ENCODE measurements around the gene TGFB3. TPM values are rescaled to one million over a fixed set of nuclear protein-coding genes. Genes with fewer than 3 reads are reported as not detected.

Gene TGFB3
- total RNA-seq, 1 donor from 2014 or later, result 25.4 TPM

DNA sequence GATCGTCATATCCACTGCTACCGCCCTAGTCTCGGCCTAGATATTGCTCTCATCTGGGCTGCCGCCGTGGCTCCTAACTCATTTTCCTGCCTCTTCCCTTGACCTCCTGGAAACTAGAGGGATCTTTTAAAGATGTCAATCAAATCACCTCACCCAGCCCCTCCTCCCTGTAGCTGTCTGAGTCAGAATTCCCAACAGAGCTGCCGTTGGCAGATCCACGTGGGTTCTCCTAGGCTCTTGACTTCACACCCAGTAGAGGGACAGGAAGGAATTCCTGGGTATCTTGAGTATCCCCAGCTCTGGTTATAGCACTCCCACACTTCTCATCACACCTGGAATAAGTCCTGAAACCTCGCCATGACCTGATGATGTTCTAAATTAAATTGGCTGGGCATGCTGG, 11.9 kb downstream of the TGFB3 start:
- intact Hi-C loops (cut with DNase I), result no loop called here
- H3K27ac ChIP-seq, result no peak overlapping the region
- H3K9me3 ChIP-seq, result no peaks in the 10 kb centered on the region
- TF ChIP-seq, protein P1, sequence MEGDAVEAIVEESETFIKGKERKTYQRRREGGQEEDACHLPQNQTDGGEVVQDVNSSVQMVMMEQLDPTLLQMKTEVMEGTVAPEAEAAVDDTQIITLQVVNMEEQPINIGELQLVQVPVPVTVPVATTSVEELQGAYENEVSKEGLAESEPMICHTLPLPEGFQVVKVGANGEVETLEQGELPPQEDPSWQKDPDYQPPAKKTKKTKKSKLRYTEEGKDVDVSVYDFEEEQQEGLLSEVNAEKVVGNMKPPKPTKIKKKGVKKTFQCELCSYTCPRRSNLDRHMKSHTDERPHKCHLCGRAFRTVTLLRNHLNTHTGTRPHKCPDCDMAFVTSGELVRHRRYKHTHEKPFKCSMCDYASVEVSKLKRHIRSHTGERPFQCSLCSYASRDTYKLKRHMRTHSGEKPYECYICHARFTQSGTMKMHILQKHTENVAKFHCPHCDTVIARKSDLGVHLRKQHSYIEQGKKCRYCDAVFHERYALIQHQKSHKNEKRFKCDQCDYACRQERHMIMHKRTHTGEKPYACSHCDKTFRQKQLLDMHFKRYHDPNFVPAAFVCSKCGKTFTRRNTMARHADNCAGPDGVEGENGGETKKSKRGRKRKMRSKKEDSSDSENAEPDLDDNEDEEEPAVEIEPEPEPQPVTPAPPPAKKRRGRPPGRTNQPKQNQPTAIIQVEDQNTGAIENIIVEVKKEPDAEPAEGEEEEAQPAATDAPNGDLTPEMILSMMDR (IDR thresholded peaks at IDR 0.05), result no peak
- no peaks in the 10 kb centered on the region for H3K27me3 ChIP-seq
- no peak for ATAC-seq
- no peak for DNase-seq
- peaks cover 4% of the 10 kb centered on the region for H3K36me3 ChIP-seq
- no peaks in the 10 kb centered on the region for H3K4me1 ChIP-seq
- no peak overlapping the region for H3K4me3 ChIP-seq

DNA sequence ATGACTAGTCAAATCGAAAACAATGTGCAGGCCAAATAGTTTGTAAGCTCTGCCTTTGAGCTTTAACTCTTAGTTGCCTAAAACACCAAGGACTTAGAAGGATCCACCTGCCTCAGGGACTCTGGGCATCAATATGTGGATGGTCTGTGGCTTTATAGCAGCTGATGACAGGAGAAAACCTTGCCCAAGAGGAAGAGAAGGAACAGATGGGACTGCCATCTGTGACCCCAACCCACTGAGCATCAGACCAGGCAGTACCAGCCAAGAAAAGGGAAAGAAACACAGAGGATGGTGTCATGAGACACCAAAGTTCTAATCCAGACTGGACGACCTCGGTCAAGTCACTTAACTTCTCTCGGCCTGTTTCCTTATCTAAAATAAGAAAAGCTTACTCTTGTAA, 12.7 kb downstream of the TGFB3 start:
- peaks cover 4% of the 10 kb centered on the region for H3K36me3 ChIP-seq
- H3K27ac ChIP-seq, result no peak overlapping the region
- H3K9me3 ChIP-seq, result no peaks in the 10 kb centered on the region
- no peak overlapping the region for H3K4me3 ChIP-seq
- ATAC-seq, result no peak
- no peak for DNase-seq
- intact Hi-C loops (cut with DNase I), result no loop called here
- TF ChIP-seq, protein P1 (IDR thresholded peaks at IDR 0.05), result no peak
- no peaks in the 10 kb centered on the region for H3K27me3 ChIP-seq
- H3K4me1 ChIP-seq, result no peaks in the 10 kb centered on the region

DNA sequence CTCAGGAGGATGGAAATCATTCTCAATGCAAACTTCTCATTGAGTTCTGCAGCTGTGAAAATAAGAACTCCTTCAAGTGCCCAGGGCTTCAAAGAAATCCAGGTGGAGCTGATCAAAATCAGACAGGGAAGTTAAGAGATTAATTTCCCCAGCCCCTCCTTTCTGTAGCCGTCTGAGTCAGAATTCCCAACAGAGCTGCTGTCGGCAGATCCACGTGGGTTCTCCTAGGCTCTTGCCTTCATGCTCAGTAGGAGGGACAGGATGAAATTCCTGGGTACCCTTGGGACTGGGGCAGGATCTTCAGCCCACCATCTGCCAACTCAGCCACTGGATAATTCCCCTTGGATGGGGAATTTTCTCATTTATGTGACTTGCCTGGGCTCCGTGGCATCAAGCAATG, 13.3 kb downstream of the TGFB3 start:
- no peaks in the 10 kb centered on the region for H3K27me3 ChIP-seq
- no peaks in the 10 kb centered on the region for H3K4me1 ChIP-seq
- no peak overlapping the region for H3K27ac ChIP-seq
- H3K9me3 ChIP-seq, result no peaks in the 10 kb centered on the region
- DNase-seq, result no peak
- intact Hi-C loops (cut with DNase I), result no loop called here
- TF ChIP-seq, protein P1 (IDR thresholded peaks at IDR 0.05), result no peak
- peaks cover 4% of the 10 kb centered on the region for H3K36me3 ChIP-seq
- no peak overlapping the region for H3K4me3 ChIP-seq
- no peak for ATAC-seq

DNA sequence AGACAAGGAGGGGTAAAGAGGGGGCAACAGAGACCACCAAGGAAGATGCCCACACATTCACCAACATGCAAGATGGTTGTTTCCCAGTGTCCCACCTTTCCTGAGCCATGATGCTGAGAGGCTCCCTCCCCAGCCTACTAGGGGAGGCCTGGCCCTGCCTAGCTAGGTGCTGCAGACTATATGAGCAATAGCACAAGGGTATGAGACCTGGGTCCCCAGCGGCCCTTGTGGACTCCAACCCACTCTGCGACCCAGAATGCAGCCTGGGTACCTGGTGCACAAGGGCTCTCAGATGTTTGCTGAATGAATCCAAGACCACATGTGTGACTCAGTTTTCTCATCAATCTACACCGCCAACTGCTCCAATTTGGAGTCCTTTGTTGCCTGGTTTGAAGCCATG, 13.9 kb downstream of the TGFB3 start:
- Histone ChIP-seq H3K27me3 (no peaks in the 10 kb centered on the region), H3K36me3 (peaks cover 4% of the 10 kb centered on the region), H3K4me3 (no peak overlapping the region), H3K27ac (no peak overlapping the region), H3K9me3 (no peaks in the 10 kb centered on the region), H3K4me1 (no peaks in the 10 kb centered on the region)
- no peak for DNase-seq
- no peak for ATAC-seq
- intact Hi-C loops (cut with DNase I), result no loop called here
- TF ChIP-seq, protein P1 (IDR thresholded peaks at IDR 0.05), result no peak

DNA sequence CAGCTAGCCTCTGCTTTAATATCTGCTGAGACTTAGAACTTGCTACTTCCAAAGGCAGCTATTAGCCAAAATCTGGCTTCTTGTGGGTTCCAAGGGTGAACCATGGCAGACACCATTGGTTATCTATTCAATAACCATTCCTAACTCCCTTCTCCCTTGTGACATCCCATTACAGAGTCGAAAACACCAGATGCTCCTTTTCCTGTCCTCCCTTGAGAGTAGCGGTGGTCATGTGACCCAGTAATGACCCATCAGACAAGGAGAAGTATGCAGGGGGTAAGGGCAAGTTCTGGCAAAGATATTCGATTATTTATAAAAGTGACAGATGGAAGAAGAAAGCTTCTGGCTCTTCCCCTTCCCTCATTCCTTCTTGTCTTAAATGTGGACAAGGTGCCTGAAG, 20.1 kb downstream of the TGFB3 start:
- ATAC-seq, result no peak
- DNase-seq, result no peak

More for the DNA sequence above, 20.1 kb downstream of the TGFB3 start:
- Histone ChIP-seq H3K4me1 (no peaks in the 10 kb centered on the region), H3K4me3 (no peak overlapping the region), H3K36me3 (peaks cover 4% of the 10 kb centered on the region), H3K27ac (no peak overlapping the region), H3K27me3 (no peaks in the 10 kb centered on the region), H3K9me3 (no peaks in the 10 kb centered on the region)
- intact Hi-C loops (cut with DNase I), result no loop called here
- TF ChIP-seq, protein P1 (IDR thresholded peaks at IDR 0.05), result no peak
